Stimulated activated CD4-positive, alpha-beta T cell treated with anti-CD3 and anti-CD28 coated beads, Interleukin-4, amount 100 ng/mL, for 1 hour (primary cell): ENCODE results near the gene SPART.
"Not testable (repeated sequence)": the region's sequence is repeated elsewhere in the genome, so short reads cannot be mapped to it uniquely, and the experiment has no call there.

Experiments
- DNase-seq: peaks from one replicate; pipeline ENCODE4 v3.0.0-alpha.2; 2020

SPART gene

GRCh38 chr13:36354842-36355623 lies 8.8 kb upstream of the SPART start:
- DNase-seq = no peak

GRCh38 chr13:36353001-36353400 lies 6.8 kb upstream of the SPART start:
- DNase-seq = no peak

- DNase-seq = no peak
Observed at GRCh38 chr13:36352350-36352749, 6.2 kb upstream of the SPART start.

GRCh38 chr13:36347531-36348210 lies 1.5 kb upstream of the SPART start:
- no peak for DNase-seq

GRCh38 chr13:36345438-36346221 lies 564 bp downstream of the SPART start:
- DNase-seq = peak; percentile 30

- DNase-seq = no peak
Observed at GRCh38 chr13:36344886-36345437, 1.2 kb downstream of the SPART start.

GRCh38 chr13:36344173-36344572 lies 2.0 kb downstream of the SPART start:
- no peak for DNase-seq

- DNase-seq = no peak
Observed at GRCh38 chr13:36343766-36344165, 2.4 kb downstream of the SPART start.

- no peak for DNase-seq
Observed at GRCh38 chr13:36342715-36343114, 3.5 kb downstream of the SPART start.

- DNase-seq = no peak
Observed at GRCh38 chr13:36341718-36342117, 4.5 kb downstream of the SPART start.

- DNase-seq = no peak
Observed at GRCh38 chr13:36339600-36340155, 6.5 kb downstream of the SPART start.

GRCh38 chr13:36337938-36338641 lies 8.1 kb downstream of the SPART start:
- no peak for DNase-seq

GRCh38 chr13:36332986-36333385 lies 13.2 kb downstream of the SPART start:
- DNase-seq = no peak

GRCh38 chr13:36332255-36332654 lies 13.9 kb downstream of the SPART start:
- DNase-seq = not testable (repeated sequence)

- DNase-seq = no peak
Observed at GRCh38 chr13:36331280-36331679, 14.9 kb downstream of the SPART start.

- no peak for DNase-seq
Observed at GRCh38 chr13:36329361-36329760, 16.8 kb downstream of the SPART start.

- DNase-seq = no peak
Observed at GRCh38 chr13:36328821-36329220, 17.4 kb downstream of the SPART start.

GRCh38 chr13:36325912-36326311 lies 20.3 kb downstream of the SPART start:
- no peak for DNase-seq

- not testable (repeated sequence) for DNase-seq
Observed at GRCh38 chr13:36324881-36325280, 21.3 kb downstream of the SPART start.

GRCh38 chr13:36323951-36324566 lies 22.1 kb downstream of the SPART start:
- no peak for DNase-seq

GRCh38 chr13:36323408-36323807 lies 22.8 kb downstream of the SPART start:
- DNase-seq = no peak

- not testable (repeated sequence) for DNase-seq
Observed at GRCh38 chr13:36319793-36320192, 26.4 kb downstream of the SPART start.
